Hypothalamus (tissue), 51 donors: ENCODE data around the gene TPSG1.
A peak's percentile ranks its signal among the peaks of the same experiment; 100 is the strongest.
"Not testable (repeated sequence)": the region's sequence is repeated elsewhere in the genome, so short reads cannot be mapped to it uniquely, and the experiment has no call there.

Experiments
- DNase-seq, 51 donors: peaks; one replicate each; lab custom pipeline; 2025; lab: John Stamatoyannopoulos, UW

TPSG1 gene

GRCh38 chr16:1232049-1232748 is 7.1 kb upstream of the TPSG1 start:
- DNase-seq: not testable (repeated sequence)

- DNase-seq: not testable (repeated sequence)
Measured at GRCh38 chr16:1231301-1231700, 6.2 kb upstream of the TPSG1 start.

GRCh38 chr16:1230471-1231212 is 5.6 kb upstream of the TPSG1 start:
- not testable (repeated sequence) for DNase-seq

GRCh38 chr16:1230084-1230470 is 5.0 kb upstream of the TPSG1 start, which contains the start of gene TPSB2:
Gene TPSB2, minus strand, starts transcription at chr16:1230184. Its CDS starts 233 bp downstream, at chr16:1229951.
- not testable (repeated sequence) for DNase-seq

- not testable (repeated sequence) for DNase-seq
Measured at GRCh38 chr16:1229476-1229875, 4.4 kb upstream of the TPSG1 start.

- DNase-seq: not testable (repeated sequence)
Measured at GRCh38 chr16:1228227-1228626, 3.2 kb upstream of the TPSG1 start.

- not testable (repeated sequence) for DNase-seq
Measured at GRCh38 chr16:1226692-1227091, 1.6 kb upstream of the TPSG1 start.

- not testable (repeated sequence) for DNase-seq
Measured at GRCh38 chr16:1225728-1226311, 752 bp upstream of the TPSG1 start.

- DNase-seq: no peak
Measured at GRCh38 chr16:1224558-1224957, 510 bp downstream of the TPSG1 start.

GRCh38 chr16:1223355-1224214 is 1.5 kb downstream of the TPSG1 start:
- no peak for DNase-seq

GRCh38 chr16:1222553-1223354 is 2.3 kb downstream of the TPSG1 start:
- DNase-seq: no peak

GRCh38 chr16:1221628-1222552 is 3.2 kb downstream of the TPSG1 start:
- DNase-seq: peak in 1 of 51 donors; percentile 3

GRCh38 chr16:1220841-1221627 is 4.0 kb downstream of the TPSG1 start:
- DNase-seq: no peak

- no peak for DNase-seq
Measured at GRCh38 chr16:1220098-1220728, 4.9 kb downstream of the TPSG1 start.

- DNase-seq: no peak
Measured at GRCh38 chr16:1218930-1219611, 6.0 kb downstream of the TPSG1 start.

GRCh38 chr16:1218061-1218929 is 6.8 kb downstream of the TPSG1 start:
- DNase-seq: no peak
